ENCODE measurements around the gene CELF5. TPM values are rescaled to one million over a fixed set of nuclear protein-coding genes. Genes with fewer than 3 reads are reported as not detected.

Gene CELF5
- total RNA-seq, 4 donors from 2014 or later: not detected

GRCh38 chr19:3278294-3278693, 53.8 kb downstream of the CELF5 start:
- peaks cover 56 to 78% (median 75%) of the 10 kb centered on the region in 3 donors for H3K27me3 ChIP-seq

GRCh38 chr19:3278749-3279148, 54.3 kb downstream of the CELF5 start:
- DNase-seq (no peak), ATAC-seq (no peak)
- no peak for TF ChIP-seq POLR2A (IDR thresholded peaks at IDR 0.05)
- TF ChIP-seq, protein P1, sequence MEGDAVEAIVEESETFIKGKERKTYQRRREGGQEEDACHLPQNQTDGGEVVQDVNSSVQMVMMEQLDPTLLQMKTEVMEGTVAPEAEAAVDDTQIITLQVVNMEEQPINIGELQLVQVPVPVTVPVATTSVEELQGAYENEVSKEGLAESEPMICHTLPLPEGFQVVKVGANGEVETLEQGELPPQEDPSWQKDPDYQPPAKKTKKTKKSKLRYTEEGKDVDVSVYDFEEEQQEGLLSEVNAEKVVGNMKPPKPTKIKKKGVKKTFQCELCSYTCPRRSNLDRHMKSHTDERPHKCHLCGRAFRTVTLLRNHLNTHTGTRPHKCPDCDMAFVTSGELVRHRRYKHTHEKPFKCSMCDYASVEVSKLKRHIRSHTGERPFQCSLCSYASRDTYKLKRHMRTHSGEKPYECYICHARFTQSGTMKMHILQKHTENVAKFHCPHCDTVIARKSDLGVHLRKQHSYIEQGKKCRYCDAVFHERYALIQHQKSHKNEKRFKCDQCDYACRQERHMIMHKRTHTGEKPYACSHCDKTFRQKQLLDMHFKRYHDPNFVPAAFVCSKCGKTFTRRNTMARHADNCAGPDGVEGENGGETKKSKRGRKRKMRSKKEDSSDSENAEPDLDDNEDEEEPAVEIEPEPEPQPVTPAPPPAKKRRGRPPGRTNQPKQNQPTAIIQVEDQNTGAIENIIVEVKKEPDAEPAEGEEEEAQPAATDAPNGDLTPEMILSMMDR (IDR thresholded peaks at IDR 0.05 in 4 of 5, conservative IDR thresholded peaks at IDR 0.05 in 1 of 5): no peak
- Histone ChIP-seq H3K4me3 (no peak overlapping the region), H3K27ac (no peak overlapping the region), H3K27me3 (peaks cover 58 to 80% (median 75%) of the 10 kb centered on the region in 3 donors), H3K36me3 (no peaks in the 10 kb centered on the region), H3K9me3 (no peaks in the 10 kb centered on the region), H3K4me1 (no peaks in the 10 kb centered on the region)
- in situ Hi-C loops (cut with MboI; ENCODE audit: low sequenced_read_pairs in 4 of 4): no loop called here
- intact Hi-C loops (cut with DNase I; ENCODE audit: low total_unique reads): no loop called here

More at GRCh38 chr19:3278294-3278693, 53.8 kb downstream of the CELF5 start:
- Histone ChIP-seq H3K36me3 (no peaks in the 10 kb centered on the region), H3K27ac (no peak overlapping the region), H3K4me3 (no peak overlapping the region), H3K4me1 (no peaks in the 10 kb centered on the region), H3K9me3 (peaks cover 0 to under 1% (median 0%) of the 10 kb centered on the region in 3 donors)
- ATAC-seq: no peak
- in situ Hi-C loops (cut with MboI; ENCODE audit: low sequenced_read_pairs in 4 of 4): no loop called here
- TF ChIP-seq, protein P1 (IDR thresholded peaks at IDR 0.05 in 4 of 5, conservative IDR thresholded peaks at IDR 0.05 in 1 of 5): no peak
- TF ChIP-seq POLR2A (IDR thresholded peaks at IDR 0.05): no peak
- intact Hi-C loops (cut with DNase I; ENCODE audit: low total_unique reads): no loop called here
- no peak for DNase-seq

DNA sequence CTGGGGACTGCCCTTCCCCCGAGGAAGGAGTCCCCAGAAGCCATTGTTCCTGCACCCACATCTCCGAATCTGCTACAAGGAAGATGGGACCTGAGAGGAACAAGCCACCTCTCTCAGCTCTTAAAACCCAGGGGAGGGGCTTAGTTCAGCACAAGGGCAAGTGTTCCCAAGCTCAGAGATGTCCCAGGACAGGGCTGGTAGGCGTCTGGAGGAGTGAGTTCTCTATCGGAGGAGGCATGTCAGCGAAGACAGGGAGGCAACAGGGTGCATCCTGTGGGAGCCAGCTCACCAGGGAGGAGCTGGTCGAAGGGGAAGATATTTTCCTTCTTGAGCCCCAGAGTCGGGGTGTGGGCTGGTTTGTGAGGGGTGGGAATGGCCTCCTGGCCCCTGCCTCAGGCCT, 54.8 kb downstream of the CELF5 start:
- H3K36me3 ChIP-seq: no peaks in the 10 kb centered on the region
- no peak for TF ChIP-seq POLR2A (IDR thresholded peaks at IDR 0.05)
- TF ChIP-seq, protein P1 (IDR thresholded peaks at IDR 0.05 in 4 of 5, conservative IDR thresholded peaks at IDR 0.05 in 1 of 5): no peak
- H3K4me3 ChIP-seq: no peak overlapping the region
- H3K27ac ChIP-seq: no peak overlapping the region
- H3K27me3 ChIP-seq: peaks cover 58 to 79% (median 75%) of the 10 kb centered on the region in 3 donors
- DNase-seq: no peak
- no peaks in the 10 kb centered on the region for H3K9me3 ChIP-seq
- intact Hi-C loops (cut with DNase I; ENCODE audit: low total_unique reads) (no loop called here), in situ Hi-C loops (cut with MboI; ENCODE audit: low sequenced_read_pairs in 4 of 4) (no loop called here)
- H3K4me1 ChIP-seq: no peaks in the 10 kb centered on the region
- ATAC-seq: no peak

- no peaks in the 10 kb centered on the region for H3K36me3 ChIP-seq
- H3K4me1 ChIP-seq: no peaks in the 10 kb centered on the region
- no peaks in the 10 kb centered on the region for H3K9me3 ChIP-seq
- TF ChIP-seq, protein P1 (IDR thresholded peaks at IDR 0.05 in 4 of 5, conservative IDR thresholded peaks at IDR 0.05 in 1 of 5): no peak
- no peak for TF ChIP-seq POLR2A (IDR thresholded peaks at IDR 0.05)
- no peak for ATAC-seq
- H3K4me3 ChIP-seq: no peak overlapping the region
- H3K27ac ChIP-seq: no peak overlapping the region
- no peak for DNase-seq
- intact Hi-C loops (cut with DNase I; ENCODE audit: low total_unique reads) (no loop called here), in situ Hi-C loops (cut with MboI; ENCODE audit: low sequenced_read_pairs in 4 of 4) (no loop called here)
- H3K27me3 ChIP-seq: peaks cover 58 to 79% (median 75%) of the 10 kb centered on the region in 3 donors
Measured at GRCh38 chr19:3281026-3281425, 56.6 kb downstream of the CELF5 start.

DNA sequence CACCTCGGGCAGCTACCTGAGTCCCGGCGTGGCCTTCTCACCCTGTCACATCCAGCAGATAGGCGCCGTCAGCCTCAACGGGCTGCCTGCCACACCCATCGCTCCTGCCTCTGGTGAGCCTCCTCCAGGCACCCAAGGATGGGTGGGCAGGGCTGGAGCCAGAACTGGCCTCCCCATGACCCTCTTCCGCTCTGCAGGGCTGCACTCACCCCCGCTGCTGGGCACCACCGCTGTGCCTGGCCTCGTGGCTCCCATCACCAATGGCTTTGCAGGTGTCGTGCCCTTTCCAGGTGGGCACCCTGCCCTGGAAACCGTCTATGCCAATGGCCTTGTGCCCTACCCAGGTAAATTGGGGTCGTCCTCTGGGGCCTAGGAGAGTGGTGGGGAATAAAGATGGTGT, 57.7 kb downstream of the CELF5 start:
- TF ChIP-seq POLR2A (IDR thresholded peaks at IDR 0.05): no peak
- TF ChIP-seq, protein P1 (IDR thresholded peaks at IDR 0.05 in 4 of 5, conservative IDR thresholded peaks at IDR 0.05 in 1 of 5): no peak
- in situ Hi-C loops (cut with MboI; ENCODE audit: low sequenced_read_pairs in 4 of 4): no loop called here

More for the DNA sequence above, 57.7 kb downstream of the CELF5 start:
- Histone ChIP-seq H3K9me3 (no peaks in the 10 kb centered on the region), H3K27me3 (peaks cover 54 to 71% (median 69%) of the 10 kb centered on the region in 3 donors), H3K27ac (no peak overlapping the region), H3K4me1 (no peaks in the 10 kb centered on the region), H3K4me3 (no peak overlapping the region), H3K36me3 (no peaks in the 10 kb centered on the region)
- ATAC-seq (no peak), DNase-seq (no peak)
- intact Hi-C loops (cut with DNase I; ENCODE audit: low total_unique reads): no loop called here

Data from gastrocnemius medialis (tissue), 4 donors.